GM19328 (cell line): ENCODE data around the gene MAPK14.

ENCODE experiments used
- ATAC-seq: cut with Tn5 transposase; IDR thresholded peaks from one replicate; pipeline ENCODE4 v1.9.1; 2021; ENCODE audit warnings: mild to moderate bottlenecking, moderate library complexity; ENCODE audit not compliant: unreplicated experiment

Gene MAPK14

DNA sequence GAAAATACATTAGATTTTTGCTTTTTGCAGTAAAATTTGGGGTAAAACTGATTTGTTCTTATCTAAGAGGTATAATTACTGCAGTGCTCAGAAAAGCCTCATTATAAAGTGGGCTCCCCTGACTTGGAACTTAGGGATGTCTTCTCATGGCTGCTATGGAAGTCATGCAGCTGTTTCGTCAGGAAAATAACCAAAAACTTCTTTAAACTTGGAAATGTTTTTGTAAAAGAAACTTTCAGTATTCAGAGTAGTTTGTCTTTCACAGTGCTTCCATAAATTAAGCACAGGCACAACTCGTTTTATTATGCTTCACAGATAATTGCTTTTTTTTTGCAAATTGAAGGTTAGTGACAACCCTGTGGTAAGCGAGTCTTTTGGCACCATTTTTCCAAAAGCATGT is 6.8 kb downstream of the MAPK14 start:
- ATAC-seq = no peak

DNA sequence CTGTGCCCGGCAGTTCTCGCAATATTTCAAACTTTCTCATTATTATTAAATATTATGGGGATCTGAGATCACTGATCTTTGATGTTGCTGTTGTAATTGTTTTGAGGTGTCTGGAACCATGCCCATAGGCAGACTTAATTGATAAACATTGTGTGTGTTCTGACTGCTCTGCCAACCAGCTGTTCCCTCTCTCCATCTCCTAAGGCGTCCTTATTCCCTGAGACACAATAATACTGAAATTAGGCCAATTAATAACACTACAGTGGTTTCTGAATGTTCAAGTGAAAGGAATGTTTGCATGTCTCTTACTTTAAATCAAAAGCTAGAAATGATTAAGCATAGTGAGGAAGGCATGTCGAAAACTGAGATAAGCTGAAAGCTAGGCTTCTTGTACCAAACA is 7.6 kb downstream of the MAPK14 start:
- ATAC-seq = no peak

DNA sequence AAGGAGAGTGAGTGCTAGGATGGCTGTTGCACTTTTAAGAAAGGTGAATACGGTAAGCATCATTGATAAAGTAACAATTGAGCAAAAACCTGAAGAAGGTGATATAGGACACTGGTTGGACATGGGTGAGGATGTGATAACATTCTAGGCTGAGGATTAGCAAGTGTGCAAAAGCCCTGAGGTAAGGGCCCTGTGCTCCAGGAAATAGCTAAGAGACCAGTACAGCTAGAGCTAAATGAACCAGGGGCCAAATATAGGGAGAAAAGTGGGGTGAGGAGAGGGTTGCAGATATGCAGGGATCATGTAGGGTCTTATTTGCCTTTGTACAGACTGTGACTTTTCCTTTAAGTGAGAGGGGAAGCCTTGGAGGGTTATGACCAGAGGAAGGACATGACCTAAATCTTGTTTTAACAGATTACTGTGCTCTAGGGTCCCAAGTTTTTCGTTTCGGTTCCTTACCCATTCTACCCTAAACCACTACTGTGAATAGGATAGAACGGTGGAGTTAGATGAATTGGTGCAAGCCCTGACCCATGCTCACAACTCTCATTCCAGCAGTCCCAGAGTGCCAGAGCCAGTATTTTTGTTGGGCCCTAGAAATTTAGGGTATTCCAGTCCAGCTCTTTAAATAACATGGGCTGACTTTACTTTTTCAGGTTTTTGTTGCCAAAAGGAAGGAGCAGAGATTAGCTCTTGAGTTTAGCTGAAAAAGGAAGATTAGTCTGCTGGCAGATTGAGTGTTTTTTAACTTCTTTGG is 10.7 kb downstream of the MAPK14 start:
- ATAC-seq = no peak

DNA sequence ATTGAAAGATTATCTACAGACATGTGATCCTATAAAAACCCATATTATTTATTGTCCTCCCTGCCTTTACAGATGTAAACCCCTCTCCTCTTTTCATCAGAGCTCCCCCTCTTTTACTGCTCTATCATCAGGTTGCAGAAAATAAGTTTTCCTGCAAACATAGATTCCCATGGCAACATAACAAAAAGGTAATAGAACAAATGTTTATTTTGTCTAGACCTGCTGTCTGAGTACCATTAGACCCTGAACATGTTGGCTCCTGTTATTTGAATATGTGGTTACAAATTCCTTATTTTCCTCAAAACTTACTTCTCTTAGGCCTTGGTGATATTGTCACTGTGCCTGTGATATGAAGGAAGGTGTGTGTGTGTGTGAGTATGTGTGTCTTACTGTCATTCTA is 11.5 kb downstream of the MAPK14 start:
- ATAC-seq = no peak

DNA sequence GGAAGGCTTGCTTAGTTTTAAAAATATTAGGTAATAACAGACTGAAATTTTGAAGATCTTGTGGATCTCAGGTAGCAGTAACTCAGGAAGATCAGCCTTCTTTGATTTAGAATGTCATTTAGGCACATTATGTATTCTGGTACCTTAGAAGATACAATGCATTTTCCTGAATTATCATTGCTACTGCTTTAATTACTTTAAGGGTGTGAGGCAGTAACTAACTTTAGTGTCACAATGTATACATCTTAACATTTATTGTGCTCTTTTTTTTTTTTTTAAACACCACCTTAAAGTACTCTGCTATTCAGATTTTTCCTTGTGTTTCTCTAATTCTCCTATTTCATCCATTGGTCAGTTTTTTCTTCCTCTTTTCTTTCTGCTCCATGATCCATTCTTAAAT is 13.3 kb downstream of the MAPK14 start:
- no peak for ATAC-seq

DNA sequence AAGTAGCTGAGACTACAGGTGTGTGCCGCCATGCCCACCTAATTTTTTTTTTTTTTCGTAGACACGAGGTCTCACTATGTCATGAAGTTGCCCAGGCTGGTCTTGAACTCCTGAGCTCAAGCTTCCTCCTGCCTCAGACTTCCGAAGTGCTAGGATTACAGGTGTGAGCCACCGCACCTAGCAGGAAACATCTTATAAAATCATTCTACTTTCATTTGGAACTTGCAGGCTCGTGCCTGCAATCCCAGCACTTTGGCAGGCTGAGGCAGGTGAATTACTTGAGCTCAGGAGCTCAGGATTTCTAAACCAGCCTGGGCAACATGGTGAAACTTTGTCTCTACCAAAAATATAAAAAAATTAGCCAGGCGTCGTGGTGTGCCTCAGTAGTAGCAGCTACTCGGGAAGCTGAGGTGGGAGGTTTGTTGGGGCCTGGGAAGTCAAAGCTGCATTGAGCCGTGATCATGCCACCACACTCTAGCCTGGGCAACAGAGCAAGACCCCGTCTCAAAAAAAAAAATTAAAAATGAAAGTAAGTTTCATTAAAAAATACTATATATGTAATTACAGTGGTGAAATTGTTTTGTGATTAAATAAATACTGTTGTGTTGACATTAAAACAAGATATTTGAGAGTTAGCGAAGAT is 15.1 kb downstream of the MAPK14 start:
- ATAC-seq = no peak

DNA sequence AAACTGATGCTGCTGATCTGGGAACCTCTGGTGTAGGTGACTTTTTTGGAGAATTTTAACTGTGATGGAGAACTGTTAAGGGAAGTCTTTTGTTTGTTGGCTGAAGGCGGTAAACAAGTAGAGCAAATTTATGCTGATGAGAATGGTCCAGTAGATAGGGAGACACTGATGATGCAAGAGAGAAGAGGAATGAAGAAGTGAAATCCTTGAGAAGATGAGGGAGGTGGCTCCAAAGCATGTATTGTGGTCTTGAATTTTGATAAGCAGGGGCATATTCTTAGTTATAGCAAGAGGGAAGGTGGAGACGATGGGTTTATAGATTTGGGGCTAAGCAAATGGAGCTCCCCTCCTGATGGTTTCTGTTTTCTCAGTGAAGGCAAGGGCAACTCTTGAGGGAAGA is 22.0 kb downstream of the MAPK14 start:
- no peak for ATAC-seq

DNA sequence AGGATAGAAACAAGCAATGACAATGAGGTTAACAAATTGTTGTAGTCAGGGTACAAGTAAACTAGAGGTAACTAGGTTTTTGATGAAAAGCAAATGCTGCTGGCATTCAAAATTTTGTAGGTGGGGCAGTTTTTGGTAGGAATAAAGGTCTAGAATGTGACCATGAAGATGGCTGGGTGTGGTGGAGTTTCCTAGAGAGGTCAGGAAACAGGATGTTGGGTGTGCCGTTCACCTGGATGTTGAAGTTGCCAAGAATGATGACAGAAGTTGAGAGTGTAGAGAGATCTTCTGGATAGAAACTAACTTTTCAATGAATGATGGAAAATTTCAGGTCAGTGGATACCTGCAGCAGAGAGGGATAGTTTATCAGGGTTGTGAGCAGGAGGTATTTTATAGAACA is 22.7 kb downstream of the MAPK14 start:
- no peak for ATAC-seq

DNA sequence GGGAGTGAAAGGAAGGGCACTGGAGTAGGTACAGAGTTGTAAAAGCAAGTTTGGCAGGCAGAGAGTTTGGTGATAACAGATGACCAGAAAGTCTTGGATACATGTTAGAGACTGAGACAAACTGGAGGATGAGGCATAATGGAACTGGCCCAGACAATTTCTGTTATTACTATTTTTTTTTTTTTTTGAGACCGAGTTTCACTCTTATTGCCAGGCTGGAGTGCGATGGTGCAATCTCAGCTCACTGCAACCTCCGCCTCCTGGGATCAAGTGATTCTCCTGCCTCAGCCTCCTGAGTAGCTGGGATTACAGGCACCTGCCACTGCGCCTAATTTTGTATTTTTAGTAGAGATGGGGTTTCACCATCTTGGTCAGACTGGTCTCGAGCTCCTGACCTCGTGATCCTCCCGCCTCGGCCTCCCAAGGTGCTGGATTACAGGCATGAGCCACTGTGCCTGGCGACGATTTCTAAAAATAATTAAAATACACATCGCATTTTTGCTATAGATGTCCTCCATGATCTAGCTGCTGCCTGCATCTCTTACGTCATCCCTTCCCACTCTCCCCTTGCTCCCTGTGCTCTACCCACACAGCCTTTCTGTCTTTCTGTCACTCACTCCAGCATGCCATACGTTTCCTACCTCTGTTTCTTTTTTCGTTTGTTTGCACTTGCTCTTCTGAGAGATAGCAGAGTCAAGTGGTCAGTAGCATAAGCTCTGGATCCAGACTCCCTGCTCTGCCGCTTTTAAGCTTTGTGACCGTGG is 23.5 kb downstream of the MAPK14 start:
- ATAC-seq = no peak

DNA sequence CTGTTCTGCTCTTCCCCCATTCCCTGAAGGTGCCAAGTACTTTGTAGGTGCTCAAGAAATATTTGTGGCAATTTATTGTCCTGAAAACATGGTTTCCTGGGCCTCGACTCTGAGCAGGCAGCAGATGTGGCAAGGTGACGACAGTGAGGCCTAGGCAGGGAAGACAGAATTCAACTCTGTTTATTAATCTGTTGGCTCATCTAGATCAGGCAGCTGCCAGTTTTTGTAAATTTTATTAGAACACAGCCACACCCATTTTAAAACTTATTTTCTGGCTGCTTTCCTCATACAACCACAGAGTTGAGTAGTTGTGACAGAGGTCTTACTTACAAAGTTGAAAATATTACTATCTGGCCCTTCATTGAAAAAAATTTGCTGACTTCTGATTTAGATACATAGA is 24.5 kb downstream of the MAPK14 start:
- no peak for ATAC-seq

DNA sequence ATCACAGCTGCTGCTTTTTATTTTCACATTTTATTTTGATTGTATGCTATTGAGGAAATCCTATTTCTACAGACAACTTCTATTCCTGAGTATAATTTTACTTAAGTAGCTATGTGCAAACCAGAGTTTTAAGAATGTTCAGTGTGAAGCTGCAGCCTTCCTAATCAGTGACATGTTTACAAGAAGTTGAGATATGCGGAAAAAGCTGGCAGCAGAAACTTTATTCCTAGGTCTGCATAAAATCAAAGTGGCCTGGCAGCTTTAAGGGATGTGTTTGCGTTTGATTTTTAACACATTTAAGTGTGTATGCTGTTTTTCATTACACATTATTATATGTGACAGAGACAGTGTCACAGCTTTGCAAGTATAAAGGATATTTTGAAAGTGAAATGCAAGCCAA is 26.3 kb downstream of the MAPK14 start:
- no peak for ATAC-seq

DNA sequence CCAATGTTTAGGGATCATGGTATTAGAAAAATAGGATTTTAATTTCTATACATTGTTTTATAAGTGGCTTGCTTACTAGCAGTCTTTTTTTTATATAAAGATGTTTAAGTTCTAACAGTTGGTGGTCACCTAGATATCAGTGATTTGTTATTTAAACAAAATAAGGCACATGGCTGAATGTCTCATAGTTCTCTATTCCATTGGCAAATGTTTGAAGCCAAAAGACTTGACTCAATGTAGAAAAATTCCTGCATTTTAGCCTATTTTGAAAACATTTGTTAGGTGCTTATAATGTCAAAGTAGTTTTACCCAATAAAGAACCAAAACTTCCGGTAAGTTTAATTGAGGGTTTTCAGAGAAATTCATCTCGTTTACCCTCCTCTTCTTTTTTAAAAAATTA is 26.8 kb downstream of the MAPK14 start:
- ATAC-seq = no peak

DNA sequence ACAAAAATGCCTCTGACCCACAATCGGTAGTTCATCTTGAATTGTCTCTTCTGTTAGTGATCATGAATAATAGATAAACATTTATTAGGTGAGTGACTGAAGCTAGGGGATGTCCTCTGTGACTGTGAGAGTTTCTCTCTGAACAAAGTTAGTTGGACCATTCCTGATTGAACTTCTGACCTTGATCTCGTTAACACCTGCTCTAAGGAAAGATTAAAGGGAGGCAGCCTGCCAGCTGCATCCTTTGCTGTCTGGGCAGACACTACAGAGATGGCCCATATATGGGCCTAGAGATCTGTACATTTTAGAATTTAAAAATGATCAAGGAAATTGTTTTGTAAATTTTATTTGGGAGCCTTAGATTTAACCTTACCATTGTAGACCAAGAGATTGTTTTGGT is 27.3 kb downstream of the MAPK14 start:
- no peak for ATAC-seq

DNA sequence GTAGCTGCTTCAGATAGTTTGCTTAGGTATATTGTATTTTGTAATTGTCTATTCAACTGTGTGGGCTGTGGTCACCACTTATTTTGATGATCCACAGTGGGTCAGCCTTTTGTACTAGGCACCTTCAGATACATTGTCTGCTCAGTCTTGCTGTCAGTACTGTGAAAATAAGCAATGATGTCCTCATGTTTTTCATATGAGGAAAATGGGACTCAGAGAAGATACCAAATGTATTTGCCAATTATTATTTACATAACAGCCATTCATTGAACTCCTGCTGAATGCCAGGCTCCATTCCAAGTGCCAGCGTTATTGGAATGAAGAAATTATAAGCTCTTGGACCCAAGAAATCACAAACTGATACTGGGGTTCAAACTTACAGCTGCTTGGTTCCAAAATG is 28.6 kb downstream of the MAPK14 start:
- ATAC-seq = no peak

DNA sequence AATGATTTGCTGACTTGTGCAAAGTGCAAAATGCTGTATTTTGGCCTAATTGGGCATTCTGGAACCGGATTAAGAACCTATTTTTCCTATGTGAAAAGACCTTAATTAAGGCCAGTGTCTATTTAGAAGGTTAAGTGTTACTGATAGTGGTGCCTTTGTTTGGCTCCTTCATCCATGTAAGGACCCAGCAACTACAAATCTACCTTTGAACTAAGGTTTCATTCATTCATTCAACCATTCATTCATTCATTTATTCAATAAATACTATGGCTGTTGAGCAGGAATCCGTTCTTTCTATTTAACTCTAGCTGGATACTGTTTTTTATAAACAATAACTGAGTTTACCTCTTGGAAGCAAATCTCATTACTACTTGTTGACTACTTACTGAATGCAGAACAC is 33.6 kb downstream of the MAPK14 start:
- ATAC-seq = no peak

DNA sequence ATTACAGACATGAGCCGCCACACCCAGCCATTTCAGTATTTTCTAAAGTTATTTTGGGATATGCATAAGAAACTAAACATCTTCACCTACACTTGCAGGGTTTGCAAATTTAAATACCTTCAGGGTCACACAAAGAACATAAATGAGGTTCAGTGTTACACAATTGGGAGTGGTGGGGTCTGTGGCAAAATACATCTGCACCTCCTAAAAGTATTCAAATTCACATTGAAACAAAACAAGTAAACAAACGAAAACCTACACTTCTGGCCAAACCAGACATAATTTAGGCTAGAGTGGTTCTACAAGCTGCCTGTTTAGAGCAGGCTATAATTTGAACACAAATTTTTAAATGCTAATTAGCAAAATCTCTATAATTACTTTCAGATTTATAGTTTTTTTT is 34.6 kb downstream of the MAPK14 start:
- no peak for ATAC-seq

DNA sequence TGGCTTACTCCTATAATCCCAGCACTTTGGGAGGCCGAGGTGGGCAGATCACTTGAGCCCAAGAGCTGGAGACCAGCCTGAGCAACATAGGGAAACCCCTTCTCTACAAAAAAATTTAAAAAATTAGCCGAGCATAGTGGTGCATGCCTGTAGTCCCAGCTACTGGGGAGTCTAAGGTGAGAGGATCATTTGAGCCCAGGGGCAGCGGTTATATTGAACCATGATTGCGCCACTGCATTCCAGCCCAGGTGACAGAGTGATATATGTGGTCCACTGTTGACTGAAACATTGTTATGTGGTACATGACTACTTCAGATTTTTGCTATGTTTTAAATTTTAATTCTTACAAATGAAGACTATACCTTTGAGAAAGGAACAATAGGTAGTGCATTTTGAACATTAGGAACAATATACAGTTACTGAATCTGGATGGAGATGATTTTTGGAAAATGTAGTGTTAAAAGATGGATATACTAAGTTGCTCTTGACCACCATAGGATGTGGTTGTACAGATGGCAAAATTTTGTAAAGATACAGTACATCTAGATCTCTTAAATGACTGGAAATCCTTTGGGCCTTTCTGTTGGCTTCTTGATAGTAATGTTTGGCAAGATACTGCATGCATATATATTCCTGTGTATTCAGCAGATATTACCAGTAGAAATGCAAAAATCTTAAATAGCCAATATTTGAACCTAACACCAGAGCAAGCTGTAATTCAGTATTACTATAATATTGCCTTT is 35.9 kb downstream of the MAPK14 start:
- no peak for ATAC-seq

DNA sequence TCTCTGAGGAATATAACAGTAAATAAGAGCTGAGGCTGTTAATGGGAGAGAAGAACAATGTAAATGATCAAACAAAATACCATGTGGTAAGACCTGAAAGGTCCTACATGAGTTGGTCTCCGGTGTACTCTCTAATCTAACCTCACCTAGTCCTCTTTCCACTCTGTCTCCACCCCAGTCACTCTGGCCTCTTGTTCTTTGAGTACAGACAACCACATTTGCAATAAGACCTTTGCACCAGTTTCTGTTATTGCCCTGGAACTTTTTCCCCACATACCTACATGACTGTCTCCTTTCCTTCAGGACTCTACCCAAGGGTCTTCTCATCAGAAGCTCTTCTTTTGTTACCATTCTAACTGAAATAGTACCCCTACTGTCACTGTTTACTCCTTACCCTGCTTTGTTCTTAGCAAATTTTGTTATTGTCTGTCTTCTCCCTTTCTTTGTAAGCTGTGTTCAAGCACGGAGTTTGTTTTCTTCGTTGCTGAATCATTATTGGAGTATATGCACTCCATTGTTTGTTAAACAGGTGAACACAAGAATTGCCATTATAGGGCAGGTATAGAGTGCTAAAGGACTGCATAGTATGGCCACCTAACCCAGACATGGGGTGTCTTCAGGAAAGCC is 37.3 kb downstream of the MAPK14 start:
- ATAC-seq = no peak

DNA sequence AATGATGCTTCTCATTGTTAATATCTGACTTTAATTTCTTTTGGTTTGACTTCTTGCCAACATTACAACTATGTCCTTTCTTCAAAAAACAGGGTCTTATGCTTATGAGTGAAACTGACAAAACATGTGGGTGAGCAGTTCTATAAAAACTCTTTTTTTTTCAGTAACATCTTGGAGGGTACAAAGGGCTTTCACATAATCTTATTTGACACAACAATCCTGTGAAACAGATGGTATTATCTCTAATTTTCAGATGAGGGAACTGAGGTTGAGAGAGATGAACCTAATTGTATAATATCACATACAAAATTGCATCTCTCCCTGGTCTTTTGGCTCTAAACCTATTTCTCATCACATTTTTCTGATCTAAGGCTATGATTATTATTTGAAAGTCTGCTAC is 38.3 kb downstream of the MAPK14 start:
- ATAC-seq = no peak

DNA sequence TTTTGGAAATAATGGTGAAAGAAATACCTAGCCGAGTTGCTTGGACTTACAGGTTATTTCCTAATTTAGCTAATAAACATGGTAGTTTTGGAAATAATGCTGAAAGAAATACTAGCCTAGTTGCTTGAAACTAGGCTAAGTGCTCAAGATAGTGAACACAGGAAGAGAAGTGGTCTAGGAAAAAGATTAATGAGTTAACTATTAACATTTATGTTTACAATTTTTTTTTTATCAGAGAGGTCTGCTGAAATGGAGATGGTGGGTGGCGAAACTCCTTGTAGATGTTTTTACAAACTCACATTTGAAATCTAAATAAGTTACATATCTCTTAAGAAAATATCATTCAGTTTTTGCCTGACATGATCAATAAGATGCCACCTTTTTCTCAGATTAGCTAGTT is 39.2 kb downstream of the MAPK14 start:
- ATAC-seq = no peak
